OCI-LY1 (cell line): ENCODE data around the gene RARRES2.

ENCODE experiments used
- EZH2 ChIP-seq: fragments of 200-600 bp; sonication (generic), shearing (Covaris generic); IDR thresholded peaks from 2 replicates; pipeline ENCODE4 v1.8.0; 2017; ENCODE audit warnings: borderline replicate concordance, mixed run types, mild to moderate bottlenecking, antibody characterized with exemption, low read length, moderate library complexity, mixed read lengths
- TF ChIP-seq, protein P1 (sequence below): fragments of 200-600 bp; sonication (generic), shearing (Covaris generic); IDR thresholded peaks from 2 replicates; pipeline ENCODE4 v1.5.1; 2017; ENCODE audit warnings: mild to moderate bottlenecking, antibody characterized with exemption, low read length, moderate library complexity, mixed read lengths

DNA sequence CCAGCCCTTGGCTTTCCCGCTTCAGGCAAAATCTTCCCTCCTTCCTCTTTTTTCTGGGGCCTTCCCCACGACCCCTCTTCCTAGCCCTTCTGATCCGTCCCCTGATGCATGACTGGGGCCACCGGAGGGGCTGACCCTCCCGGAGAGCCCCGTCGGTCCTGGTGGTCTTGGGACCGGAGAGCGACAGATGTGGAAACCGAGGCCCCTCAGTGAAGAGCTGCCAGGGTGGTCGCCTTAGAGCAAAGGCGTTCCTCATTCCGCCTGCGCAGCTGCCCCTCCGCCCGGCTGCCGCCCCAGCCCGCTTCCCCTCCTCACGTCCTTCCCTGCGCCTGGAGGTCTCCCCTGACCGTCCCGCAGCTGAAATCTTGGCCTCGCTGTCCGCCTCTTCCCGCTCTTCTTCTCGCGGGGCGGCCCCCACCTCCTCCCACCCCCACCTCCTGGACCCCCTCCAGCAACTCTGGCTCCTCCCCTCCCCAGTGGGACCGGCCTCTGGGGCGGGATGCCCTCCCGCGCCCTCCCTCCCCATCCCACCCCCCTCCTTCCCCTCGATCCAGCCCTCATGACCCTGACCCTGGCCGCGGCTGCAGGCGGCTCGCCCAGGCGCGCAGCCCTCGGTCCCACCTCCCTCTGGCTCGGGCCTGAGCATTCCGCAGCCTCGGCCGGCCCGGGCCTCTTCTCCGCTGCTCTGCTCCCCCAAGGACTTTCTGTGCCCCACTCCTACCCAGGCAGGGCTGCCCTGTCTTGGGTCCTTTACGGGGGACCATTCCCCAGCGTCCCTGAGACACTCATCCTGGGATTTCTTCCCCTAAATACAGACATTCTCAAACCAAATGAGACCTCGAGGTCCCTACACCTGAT, at the start of gene RARRES2:
- TF ChIP-seq, protein P1, sequence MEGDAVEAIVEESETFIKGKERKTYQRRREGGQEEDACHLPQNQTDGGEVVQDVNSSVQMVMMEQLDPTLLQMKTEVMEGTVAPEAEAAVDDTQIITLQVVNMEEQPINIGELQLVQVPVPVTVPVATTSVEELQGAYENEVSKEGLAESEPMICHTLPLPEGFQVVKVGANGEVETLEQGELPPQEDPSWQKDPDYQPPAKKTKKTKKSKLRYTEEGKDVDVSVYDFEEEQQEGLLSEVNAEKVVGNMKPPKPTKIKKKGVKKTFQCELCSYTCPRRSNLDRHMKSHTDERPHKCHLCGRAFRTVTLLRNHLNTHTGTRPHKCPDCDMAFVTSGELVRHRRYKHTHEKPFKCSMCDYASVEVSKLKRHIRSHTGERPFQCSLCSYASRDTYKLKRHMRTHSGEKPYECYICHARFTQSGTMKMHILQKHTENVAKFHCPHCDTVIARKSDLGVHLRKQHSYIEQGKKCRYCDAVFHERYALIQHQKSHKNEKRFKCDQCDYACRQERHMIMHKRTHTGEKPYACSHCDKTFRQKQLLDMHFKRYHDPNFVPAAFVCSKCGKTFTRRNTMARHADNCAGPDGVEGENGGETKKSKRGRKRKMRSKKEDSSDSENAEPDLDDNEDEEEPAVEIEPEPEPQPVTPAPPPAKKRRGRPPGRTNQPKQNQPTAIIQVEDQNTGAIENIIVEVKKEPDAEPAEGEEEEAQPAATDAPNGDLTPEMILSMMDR, result no peak
- TF ChIP-seq EZH2, result no peak
